Adipose tissue (tissue), 3 donors: ENCODE data around the gene PPP1R9B. TPM values are rescaled to one million over a fixed set of nuclear protein-coding genes. Genes with fewer than 3 reads are reported as not detected.
A peak's percentile ranks its signal among the peaks of the same experiment; 100 is the strongest.

Source experiments
- H3K27ac ChIP-seq: one replicate; pipeline ENCODE4 v1.5.1; 2013; ENCODE audit warnings: low read depth, low read length
- WGBS, 3 donors: extraction: QIAGEN DNeasy Blood & Tissue Kit; methylation state at CpG; one replicate each; pipeline ENCODE4 v1.1.7; 2013; 5-methylcytosine and 5-hydroxymethylcytosine counted together
- polyA plus RNA-seq, 3 donors: library from polyadenylated mRNA; stranded (reverse); fragments of 200-250 nt; gene quantifications; one replicate each; pipeline ENCODE4 v1.2.3, GENCODE V29; 2013
- donor health status: healthy with polysubstance abuse.
- donor health status: Bipolar disorder and iron deficiency.
- donor health status: healthy.

The PPP1R9B gene, protein sequence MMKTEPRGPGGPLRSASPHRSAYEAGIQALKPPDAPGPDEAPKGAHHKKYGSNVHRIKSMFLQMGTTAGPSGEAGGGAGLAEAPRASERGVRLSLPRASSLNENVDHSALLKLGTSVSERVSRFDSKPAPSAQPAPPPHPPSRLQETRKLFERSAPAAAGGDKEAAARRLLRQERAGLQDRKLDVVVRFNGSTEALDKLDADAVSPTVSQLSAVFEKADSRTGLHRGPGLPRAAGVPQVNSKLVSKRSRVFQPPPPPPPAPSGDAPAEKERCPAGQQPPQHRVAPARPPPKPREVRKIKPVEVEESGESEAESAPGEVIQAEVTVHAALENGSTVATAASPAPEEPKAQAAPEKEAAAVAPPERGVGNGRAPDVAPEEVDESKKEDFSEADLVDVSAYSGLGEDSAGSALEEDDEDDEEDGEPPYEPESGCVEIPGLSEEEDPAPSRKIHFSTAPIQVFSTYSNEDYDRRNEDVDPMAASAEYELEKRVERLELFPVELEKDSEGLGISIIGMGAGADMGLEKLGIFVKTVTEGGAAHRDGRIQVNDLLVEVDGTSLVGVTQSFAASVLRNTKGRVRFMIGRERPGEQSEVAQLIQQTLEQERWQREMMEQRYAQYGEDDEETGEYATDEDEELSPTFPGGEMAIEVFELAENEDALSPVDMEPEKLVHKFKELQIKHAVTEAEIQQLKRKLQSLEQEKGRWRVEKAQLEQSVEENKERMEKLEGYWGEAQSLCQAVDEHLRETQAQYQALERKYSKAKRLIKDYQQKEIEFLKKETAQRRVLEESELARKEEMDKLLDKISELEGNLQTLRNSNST
- 10 to 100 TPM; 11.8 to 48.7 (median 21.6) TPM for polyA plus RNA-seq

DNA sequence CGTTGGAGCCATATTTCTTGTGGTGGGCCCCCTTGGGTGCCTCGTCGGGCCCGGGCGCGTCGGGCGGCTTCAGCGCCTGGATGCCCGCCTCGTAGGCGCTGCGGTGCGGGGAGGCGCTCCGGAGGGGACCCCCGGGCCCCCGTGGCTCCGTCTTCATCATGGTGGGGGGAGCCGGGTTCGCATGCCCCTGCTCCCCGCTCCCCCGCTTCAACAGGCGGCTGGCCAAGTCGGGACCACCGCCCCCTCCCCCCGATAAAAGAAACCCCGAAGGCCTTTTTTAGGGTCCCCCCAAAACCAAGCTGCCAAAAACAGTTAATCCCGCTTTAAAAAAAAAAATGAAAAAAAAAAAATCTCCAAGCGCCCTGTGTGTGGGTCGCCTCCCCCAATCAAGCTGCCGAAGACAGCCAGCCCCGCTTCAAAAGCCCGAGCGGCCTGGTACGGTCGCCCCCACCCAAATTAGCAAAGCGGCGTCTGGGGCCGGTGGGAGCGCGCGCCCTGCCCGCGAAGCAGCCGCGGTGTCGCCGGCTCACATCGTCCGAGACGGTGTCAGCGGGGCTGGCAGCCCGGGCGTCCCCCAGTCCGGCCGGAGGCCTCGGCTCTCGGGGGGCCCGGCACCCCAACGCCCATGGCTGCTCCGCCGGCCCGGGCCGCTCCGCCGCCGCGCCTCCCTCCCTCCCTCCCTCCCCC lies at the start of gene PPP1R9B:
TSS of gene PPP1R9B (minus strand) at position 324 of the 687 bp plus-strand sequence. CDS start at position 160, 164 bp downstream.
- 0 to 1% (median 1%) methylated on average over 57 to 69 of the region's 69 CpGs for WGBS, 3 donors
- peak within 1 kb of the TSS; percentile 0 for H3K27ac ChIP-seq

DNA sequence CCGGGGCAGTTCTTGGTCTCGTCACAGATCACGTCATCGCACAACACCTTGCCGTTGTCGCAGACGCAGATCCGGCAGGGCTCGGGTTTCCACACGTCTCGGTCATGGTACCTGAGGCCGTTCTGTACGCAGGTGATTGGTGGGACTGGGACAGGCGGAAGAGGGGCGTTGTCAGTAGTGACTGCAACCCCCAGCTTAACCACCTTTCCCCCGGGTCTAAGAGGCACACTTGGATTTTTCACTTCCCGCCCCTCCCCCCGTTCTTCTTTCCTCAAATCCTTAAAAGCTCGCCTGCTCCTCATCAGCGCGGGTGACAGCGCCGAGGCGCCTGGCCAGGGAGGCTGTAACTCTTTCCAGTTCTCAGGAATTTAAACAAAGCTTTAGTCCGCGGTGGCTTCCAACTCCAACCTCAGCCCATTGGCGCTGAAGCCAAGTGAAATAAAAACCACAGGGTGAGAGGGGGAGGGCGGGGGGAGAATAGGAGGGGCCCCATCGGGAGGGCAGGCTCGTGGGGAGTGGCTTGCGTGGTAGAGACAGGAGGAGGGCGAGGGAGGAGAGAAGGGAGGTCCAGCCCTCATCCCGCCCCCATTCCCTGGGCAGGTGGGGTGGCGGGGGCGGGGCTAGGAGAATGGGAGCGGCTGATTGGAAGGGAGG lies 49.5 kb upstream of the PPP1R9B start:
- WGBS, 3 donors: 1 to 2% (median 1%) methylated on average over 34 to 36 of the region's 36 CpGs
- no peak overlapping the region for H3K27ac ChIP-seq

DNA sequence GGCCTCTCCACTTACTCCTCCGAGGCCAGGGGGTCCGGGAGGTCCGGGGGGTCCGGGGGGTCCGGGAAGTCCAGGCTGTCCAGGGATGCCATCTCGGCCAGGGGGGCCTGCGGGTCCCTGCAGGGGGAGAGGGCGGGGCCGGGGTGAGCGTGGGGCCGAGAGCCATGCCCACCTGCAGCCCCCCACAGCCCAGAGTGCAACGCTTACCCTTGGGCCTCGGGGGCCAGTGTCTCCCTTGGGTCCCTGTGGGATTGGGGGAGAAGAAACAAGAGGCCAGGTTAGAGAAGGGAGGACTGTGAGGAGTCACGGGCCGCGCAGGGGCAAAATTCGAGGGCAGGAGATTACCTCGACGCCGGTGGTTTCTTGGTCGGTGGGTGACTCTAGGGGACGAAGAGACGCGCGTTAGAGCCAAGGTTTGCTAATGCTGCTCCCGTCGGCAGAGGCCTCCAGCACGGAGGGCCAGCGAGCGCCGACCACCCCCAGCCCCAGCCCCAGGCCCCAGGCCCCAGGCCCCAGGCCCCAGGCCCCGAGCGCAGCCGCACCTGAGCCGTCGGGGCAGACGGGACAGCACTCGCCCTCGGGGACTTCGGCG lies 48.8 kb upstream of the PPP1R9B start:
- H3K27ac ChIP-seq: no peak overlapping the region
- WGBS, 3 donors: 30 to 40% (median 38%) methylated on average over 37 to 41 of the region's 41 CpGs

DNA sequence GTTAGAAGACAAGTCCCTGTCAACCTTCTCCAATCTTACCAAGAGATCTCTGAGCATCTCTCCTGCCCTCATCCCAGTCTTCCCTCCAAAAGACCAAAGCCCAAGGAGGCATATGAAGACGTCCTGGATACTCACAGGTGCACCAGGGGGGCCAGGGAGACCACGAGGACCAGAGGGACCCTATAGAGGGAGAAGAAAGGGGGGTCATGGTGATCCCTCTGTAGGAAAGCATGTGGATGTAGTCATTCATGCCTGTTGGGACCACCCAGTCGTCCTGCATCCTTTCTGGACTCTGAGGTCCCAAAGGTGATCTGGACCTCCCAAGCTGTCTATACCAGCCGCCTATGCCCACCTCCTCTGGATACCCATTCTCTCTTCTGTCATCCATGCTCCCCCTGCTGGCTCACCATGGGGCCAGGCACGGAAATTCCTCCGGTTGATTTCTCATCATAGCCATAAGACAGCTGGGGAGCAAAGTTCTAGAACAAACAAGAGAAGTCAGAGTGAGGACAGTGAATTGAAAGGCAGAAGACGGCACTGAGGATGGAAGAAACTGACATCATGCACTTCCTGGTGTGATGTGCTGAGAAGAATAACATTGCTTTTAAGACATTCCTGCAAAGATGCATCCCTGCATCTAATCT lies 47.7 kb upstream of the PPP1R9B start:
- WGBS, 3 donors: 15 to 16% (median 16%) methylated on average over 7 of the region's 7 CpGs
- H3K27ac ChIP-seq: no peak overlapping the region

DNA sequence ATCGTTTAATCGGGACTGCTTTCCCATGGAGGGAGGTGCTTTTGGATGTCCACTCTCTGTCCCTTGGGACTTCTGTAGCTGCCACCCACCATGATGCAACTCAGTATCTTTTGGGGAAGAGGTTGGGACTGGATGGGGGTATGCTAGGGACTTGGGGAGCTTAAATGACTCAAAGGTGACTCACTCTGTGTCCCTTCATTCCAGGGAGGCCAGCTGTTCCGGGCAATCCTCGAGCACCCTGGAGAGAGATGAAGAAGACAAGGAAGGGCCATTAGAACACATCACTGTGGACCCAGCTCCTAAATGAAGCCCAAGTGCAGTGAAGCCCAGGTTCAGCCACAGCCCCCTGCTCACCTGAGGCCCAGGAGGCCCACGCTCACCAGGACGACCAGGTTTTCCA lies 46.3 kb upstream of the PPP1R9B start:
- 58 to 72% (median 72%) methylated on average over 6 of the region's 6 CpGs for WGBS, 3 donors
- H3K27ac ChIP-seq: no peak overlapping the region

DNA sequence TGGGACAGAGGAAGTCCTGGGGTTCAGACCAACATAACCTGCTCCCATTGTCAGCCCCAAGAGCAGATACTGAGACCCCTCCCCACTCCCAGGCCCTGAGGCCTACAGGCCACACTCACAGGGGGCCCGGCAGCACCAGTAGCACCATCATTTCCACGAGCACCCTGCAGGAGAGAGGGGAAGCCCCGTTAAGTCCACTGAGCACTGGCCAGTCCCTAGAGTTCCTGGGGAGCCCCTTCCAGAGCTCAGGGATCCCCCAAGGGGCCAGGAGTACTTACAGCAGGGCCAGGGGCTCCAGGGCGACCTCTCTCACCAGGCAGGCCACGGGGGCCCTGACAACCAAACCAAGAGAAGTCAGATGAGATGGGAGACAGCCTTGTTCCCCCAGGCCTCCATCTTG lies 45.6 kb upstream of the PPP1R9B start:
- no peak overlapping the region for H3K27ac ChIP-seq
- 56 to 76% (median 72%) methylated on average over 5 of the region's 5 CpGs for WGBS, 3 donors

DNA sequence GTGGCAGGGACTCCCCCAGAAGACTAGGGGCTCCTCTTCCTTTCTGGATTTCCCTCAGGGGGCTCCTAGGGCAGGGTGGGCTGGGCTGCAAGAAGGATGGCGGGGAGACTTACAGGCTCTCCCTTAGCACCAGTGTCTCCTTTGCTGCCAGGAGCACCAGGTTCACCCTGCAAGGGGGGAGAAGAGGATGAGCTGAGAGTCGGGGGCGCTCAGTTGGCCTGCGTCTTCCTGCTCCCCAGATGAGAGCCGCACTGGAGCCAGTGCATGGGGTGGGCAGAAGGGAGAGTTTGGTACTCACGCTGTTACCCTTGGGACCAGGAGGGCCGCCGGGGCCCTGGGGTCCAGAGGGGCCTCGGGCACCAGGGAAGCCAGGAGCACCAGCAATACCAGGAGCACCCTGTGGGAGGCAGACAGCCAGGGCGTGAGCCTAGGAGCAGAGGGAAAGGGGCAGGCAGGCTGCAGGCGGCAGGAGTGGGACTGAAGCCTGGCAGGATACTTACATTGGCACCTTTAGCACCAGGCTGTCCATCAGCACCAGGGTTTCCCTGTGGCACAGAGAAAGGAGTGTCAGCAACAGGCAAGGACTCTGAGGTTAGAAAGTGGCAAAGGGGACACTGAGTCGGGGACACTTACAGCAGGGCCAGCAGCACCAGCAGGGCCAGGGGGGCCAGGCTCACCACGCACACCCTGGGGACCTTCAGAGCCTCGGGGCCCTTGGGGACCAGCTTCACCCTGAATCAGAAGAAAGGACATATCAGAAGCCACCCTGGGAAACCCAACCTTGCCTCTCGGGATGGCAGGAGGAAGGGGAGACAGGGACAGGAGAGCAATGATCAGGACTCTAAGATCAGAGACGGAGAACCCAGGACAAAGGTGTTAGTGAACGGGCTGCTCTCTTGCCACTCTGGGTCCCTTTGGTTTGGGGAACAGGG lies 44.7 kb upstream of the PPP1R9B start:
- H3K27ac ChIP-seq: no peak overlapping the region

DNA sequence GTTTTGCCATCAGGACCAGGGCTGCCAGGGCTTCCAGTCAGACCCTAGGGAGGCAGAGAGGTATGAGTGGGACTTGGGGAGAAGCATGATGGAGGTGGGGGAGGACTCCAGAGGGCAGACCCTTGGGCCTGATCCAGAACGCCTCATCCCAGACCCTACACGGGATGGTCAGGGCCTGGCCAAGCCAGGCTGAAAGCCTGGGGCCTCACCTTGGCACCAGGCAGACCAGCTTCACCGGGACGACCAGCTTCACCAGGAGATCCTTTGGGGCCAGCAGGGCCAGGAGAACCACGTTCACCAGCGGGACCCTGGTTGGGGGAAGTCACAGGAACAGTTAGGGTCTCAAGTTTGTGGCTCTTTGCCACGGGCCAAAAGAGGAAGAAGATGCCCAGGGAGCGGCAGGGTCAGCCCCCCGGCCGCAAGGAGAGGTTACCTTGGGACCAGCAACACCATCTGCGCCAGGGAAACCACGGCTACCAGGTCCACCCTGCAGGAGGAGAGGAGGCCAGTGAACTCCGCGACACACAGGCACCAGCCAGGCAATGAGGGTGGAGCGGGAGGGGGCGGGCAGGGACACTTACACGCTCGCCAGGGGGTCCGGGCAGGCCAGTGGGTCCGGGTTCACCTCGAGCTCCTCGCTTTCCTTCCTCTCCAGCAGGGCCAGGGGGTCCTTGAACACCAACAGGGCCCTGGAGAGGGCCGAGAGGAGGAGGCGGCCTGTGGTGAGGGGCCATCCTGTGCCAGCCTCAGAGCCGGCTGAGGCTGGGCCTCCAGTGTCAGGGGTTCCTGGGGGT lies 43.9 kb upstream of the PPP1R9B start:
- WGBS, 3 donors: 69 to 78% (median 69%) methylated on average over 25 of the region's 25 CpGs
- H3K27ac ChIP-seq: no peak overlapping the region

More for the DNA sequence above, 44.7 kb upstream of the PPP1R9B start:
- 69 to 78% (median 73%) methylated on average over 16 to 17 of the region's 17 CpGs for WGBS, 3 donors

DNA sequence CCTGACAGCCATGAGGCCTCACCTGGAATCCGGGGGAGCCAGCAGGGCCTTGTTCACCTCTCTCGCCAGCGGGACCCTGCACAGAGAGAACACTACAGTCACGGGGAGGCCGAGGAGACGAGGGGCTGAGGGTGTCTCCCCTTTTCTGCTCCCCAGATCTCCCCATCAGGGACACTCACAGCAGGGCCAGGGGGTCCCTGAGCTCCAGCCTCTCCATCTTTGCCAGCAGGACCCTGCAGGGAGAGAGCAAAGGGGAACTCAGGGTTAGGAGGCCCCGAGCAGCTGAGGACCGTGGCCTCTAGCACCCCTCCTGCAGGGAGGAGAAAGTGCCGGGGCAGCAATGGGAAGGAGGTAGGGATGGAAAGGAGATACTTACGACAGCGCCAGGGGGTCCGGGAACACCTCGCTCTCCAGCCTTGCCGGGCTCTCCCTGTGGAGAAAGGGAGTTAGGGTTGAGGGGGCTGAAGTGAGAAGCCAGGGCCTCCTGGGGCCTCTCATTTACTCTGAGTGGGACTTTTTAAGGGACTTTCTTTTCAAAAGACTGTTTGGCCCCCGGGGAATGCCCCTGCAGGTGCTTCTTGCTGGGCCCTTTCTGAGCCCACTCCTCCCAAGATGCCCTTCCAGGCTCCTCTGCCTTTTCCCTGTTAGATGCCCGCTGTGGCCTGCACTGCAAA lies 42.3 kb upstream of the PPP1R9B start:
- H3K27ac ChIP-seq: no peak overlapping the region

DNA sequence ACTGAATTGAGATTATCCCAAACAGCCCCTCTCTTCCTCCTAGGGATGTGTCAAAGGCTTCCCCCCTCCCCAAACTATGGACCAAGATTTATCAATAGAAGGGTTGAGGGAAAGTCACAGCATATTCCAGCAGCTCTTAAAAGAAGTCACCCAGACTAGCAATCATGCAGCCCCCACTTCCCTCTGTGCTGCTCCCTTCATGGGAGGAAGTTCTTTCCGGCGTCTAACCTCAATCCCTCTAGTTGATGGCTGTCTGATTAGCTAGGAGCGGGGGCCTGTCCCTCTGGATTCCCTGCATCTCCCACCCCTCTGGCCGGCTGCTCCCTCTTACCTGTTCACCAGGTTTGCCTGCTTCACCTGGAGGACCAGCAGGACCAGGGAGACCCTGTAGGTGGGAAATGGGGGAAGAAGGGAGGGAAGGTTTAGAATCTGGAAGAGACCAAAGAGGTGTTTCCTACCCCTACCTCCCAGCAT lies 41.7 kb upstream of the PPP1R9B start:
- 53 to 72% (median 66%) methylated on average over 4 of the region's 4 CpGs for WGBS, 3 donors
- H3K27ac ChIP-seq: no peak overlapping the region

More for the DNA sequence above, 42.3 kb upstream of the PPP1R9B start:
- WGBS, 3 donors: 73 to 83% (median 77%) methylated on average over 16 of the region's 16 CpGs

DNA sequence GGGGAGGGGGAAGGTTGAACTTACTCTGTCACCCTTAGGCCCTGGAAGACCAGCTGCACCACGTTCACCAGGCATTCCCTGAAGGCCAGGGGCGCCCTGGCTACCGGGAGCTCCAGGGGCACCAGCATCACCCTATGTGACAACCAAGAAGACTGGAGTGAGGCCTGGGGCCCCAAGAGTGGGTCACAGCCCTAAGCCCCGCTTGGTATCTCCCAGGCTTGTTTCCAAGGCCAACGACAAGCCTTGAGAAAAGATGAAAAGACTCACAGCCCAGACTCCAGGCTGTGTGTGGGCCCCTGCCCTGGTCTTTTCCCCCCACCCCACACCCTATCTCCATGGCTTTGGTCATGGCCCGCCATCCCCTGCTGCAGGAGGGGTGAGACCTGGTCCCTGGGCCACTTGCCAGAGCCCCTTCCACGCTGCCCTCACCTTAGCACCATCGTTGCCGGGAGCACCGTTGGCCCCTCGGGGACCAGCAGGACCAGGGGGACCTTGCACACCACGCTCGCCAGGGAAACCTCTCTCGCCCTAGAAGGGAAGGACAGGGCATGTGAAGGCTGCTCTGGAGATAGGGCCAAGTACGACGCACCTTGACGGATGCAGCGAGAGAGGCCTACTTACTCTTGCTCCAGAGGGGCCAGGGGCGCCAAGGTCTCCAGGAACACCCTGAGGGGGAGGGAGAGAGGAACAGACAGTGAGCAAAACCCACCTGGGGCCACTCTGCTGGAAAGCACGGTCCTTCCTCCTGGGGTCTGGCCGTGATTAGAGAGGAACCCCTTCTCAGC lies 41.1 kb upstream of the PPP1R9B start:
- H3K27ac ChIP-seq: no peak overlapping the region
- 71 to 79% (median 71%) methylated on average over 21 of the region's 21 CpGs for WGBS, 3 donors

DNA sequence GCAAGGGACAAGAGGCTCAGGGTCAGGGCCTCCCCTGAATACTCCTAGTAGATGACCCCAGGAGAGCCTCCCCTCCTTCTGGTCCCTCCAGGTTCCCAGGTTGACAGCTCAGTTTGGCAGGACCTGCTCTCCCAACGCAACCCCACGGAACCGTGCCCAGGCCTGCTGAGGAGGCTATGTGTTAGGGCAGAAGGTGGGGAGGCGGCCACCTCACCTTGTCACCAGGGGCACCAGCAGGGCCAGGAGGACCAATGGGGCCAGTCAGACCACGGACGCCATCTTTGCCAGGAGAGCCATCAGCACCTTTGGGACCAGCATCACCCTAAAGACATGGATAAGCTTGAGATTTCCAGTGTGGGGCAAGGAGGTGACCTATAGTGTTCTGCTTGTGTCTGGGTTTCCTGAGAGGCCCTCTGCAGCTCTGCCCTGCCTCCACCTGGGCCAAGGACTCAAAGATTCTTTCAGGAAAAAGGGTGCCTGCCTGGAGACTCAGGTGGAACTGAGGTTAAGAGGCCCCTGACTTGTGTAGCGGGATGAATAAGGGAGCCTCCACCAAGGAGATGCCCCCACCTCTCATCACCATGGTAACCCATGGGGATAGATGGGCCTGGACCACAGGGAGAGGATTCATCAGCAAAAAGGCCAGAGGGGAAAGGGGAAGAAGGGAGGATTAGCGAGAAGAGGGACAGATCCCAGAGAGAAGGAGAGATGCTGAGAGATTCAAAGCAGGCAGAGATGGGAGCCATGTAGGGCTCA lies 40.3 kb upstream of the PPP1R9B start:
- 79 to 86% (median 81%) methylated on average over 8 of the region's 8 CpGs for WGBS, 3 donors
- H3K27ac ChIP-seq: no peak overlapping the region

DNA sequence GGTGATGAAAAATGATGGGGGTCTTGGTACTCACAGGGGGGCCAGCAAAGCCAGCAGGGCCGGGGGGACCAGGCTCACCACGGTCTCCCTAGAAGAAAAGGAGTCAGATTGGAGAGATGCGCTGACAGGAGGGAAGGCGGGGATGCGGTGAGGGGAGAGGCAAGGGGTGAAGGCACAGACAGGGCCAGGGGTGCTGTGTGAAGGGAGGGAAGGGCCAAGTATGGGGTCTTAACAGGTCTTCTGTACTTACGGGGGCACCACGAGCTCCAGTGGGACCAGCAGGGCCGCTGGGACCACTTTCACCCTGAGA lies 39.8 kb upstream of the PPP1R9B start:
- 76 to 83% (median 77%) methylated on average over 8 of the region's 8 CpGs for WGBS, 3 donors

More for the DNA sequence above, 39.8 kb upstream of the PPP1R9B start:
- H3K27ac ChIP-seq: no peak overlapping the region
